GM18873 (cell line): ENCODE data around the gene CPNE2.
A peak's percentile ranks its signal among the peaks of the same experiment; 100 is the strongest.

Source experiments
- ATAC-seq: cut with Tn5 transposase; IDR thresholded peaks from one replicate; pipeline ENCODE4 v1.9.1; 2021; ENCODE audit warnings: mild to moderate bottlenecking, moderate library complexity, moderate number of reproducible peaks; ENCODE audit not compliant: unreplicated experiment, low FRiP score

CPNE2 gene

DNA sequence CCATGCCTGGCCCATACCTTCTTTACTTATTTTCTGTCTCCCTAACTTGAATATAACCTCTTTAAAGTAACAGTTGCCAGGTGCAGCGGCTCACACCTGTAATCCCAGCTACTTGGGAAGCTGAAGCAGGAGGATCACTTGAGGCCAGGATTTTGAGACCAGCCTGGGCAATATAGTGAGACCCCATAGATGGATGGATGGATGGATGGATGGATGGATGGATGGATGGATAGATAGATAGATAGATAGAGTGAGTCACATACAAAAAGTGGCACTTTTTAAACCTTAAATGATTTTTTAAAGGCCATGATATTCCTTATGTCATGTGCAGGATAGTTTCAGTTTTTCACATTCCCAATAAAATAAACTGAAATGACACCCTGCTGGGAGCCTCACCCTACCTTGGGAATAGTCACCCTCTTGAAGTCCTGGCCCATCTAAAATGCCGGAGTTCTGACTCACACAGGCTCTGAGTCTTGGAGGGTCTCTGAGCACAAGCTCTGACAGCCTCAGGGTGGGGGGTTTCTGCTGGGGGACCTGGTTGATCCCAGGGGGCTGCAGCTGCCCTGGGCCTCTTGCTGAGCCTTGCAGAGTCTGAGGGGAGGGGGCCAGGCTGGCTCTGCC lies 26.2 kb downstream of the CPNE2 start:
- no peak for ATAC-seq

- ATAC-seq: no peak
Measured at GRCh38 chr16:57123216-57123973, 31.0 kb downstream of the CPNE2 start.

GRCh38 chr16:57123974-57124674 lies 31.7 kb downstream of the CPNE2 start:
- no peak for ATAC-seq

GRCh38 chr16:57125376-57125775 lies 33.0 kb downstream of the CPNE2 start:
- no peak for ATAC-seq

DNA sequence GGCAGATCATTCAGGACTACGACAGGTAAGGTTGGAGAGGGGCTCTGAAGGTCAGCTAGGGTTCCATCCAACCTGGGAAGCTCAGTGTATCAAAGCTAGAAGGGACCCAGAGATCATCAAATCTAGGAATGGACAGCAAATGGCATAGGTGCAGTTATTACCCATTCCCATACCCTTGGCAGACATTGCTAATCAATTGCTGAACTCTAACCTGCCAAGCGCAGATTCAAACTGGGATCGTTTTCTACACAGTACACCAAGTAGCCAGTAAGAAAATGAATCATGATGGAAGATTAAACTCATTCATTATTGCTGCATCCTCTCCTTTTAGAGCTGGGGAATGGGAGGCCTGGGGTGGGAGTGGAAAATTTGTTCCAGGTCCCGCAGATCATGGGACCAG lies 33.6 kb downstream of the CPNE2 start:
- ATAC-seq: no peak

DNA sequence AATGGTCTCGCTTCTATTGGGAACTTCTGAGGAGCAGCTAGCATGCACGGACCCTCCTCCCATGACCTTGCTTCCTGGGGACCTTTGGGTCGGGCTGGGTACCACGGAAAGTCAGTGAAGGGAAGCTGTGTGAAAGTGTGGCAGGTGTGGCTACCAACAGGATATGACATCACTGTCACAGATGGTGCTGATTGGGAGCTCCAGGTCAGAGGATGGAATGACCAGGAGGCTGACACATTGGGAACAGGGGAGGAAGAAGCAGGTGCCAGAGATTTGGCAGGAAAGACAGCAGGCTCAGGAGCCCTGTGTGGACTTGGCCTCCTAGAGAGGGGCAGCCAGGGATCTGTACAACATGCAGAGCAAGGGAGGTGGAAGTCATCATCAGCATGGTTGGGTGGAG lies 34.0 kb downstream of the CPNE2 start:
- ATAC-seq: no peak

DNA sequence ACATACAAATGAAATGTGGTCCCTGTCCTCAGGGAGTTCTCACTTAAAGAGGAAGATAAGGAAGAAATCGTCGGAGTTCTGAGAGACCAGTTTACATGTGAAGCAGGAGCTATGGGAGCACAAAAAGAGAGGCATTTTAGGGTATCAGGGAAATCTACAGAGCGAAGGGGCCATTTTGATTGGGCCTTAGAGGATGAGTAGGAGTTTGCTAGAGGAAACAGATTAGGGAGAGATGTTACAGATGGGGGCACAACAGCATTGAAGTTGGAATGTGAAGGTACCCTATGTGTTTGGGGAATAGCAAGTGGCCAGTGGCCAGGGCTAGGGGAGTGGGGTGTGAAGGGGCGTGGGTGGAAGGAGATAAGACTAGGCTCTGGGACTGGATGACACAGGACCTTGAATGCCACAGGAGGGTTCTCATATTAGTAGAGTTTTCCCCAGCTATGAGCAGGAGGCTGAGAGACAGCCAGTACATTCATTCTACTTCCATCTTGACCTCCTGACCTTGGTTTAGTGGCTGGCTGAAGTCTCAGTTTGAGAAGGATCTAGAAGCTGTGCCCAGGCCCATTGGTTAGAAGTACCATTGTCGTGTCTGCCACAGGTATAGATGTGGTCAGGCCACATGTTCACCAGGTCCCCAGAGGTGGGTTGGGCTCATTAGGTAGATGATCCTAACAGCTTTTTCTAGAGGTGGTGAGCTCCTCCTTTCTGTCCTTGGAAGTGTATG lies 34.8 kb downstream of the CPNE2 start:
- peak; percentile 42 for ATAC-seq

DNA sequence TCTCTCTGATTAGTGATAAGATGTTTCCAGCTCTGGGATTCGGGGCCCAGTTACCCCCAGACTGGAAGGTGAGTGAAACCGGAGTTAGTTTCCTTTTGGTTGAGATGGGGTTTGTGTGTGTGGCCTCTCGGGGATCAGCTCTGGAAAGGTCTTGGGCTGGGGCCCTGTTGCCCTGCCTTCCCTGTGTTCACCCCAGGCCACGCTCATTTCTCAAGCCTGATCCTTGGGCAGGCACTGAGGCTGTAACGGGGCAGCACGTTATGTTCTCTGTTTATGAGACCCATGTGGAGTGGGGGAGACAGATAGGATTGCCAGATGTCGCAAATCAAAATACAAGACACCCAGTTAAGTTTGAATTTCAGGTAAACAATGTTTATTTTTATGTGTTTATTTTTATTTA lies 35.5 kb downstream of the CPNE2 start:
- no peak for ATAC-seq

DNA sequence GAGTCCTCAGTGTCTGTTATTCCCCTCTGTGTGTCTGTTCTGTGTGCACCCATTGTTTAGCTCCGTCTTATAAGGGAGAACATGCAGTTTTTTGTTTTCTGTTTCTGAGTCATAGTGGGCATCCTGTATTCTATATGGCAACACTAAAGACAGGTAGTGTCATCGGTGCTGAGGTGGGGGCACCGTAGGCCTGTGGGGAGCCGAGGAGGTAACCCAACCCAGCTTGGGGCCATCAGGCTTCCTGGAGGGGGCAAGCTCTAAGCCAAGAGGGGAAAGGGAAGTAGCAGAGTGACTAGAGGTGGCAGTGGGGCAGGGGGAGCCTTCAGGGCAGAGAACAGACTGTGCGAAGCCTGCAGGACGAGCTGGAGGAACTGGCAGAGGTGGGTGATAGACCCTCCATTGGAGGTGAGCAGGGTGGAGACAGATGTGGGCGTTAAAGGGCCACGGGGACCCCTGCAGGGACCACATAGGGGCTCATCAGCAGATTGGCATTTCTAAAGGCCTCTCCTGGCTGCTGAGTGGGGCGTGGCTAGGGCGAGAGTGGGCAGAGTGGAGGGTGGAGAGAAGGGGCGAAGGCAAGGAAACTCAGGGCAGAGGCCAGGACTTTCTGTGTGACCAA lies 36.5 kb downstream of the CPNE2 start:
- no peak for ATAC-seq

GRCh38 chr16:57130950-57131321 lies 38.6 kb downstream of the CPNE2 start:
- ATAC-seq: no peak

DNA sequence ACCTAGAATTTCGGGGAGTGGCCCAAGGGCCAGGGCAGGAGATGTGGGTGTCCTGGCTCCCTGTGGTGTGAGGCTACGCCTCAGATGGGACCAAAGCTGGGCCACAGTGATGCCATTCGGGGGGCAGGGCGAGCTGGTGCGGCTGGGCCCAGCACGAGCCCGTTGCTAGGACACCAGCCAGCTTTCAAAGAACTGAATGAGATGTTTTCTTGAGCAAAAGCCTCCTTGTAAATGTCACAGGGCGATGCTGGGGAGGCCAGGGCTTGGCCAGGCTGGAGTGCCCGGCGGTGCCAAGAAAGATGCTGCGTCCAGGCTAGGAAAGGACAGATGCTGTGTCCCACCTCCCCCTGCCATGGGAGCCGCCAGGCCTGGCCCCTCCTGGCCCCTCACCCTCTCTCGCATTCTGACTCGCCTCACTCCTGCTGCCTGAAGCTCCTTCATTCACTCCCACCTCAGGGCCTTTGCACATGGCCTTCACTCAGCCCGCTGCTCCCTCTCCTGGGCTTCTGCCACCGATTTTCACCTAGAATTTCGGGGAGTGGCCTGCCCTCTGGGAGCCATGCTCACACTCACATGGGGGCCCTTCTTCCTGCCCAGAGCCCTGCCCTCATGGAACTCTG lies 39.1 kb downstream of the CPNE2 start:
- no peak for ATAC-seq

DNA sequence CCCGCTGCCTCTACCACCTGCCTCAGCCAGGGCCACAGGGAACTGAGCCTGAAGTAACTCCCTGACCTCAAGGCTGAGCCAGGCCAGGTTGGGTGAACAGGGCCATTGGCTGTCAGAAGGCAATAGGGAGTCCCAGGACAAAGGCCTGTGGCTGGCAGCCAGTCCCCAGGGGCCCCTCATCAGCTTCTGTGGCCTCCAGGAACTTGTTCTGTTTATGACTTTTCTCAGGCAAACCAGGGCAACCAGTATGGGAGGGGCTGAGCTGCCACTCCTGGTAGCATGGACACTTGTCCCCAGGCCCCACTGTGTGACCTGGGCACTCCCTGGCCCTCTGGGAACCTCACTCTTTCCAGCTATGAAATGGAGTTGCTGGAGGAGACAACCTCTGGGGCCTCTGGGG lies 40.1 kb downstream of the CPNE2 start:
- ATAC-seq: no peak

DNA sequence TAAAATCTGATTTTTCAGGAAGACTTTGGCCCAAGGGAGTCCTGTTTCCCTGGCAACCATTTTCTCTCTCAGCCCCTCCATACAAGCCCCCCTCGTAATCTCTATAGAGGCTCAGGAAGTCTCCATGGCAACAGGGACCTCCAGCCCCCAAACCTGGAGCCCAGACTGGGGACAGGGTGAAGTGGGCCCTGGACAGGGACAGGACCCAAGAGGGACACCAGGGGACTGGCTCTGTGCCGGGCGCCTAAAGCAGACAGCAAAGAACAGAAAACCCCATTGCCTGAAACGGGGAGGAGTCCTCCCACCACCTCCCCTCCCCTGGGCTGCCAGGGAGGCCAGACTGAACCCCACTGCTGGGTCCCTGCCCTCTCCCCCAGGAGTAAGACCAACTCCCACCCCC lies 40.6 kb downstream of the CPNE2 start:
- ATAC-seq: no peak

DNA sequence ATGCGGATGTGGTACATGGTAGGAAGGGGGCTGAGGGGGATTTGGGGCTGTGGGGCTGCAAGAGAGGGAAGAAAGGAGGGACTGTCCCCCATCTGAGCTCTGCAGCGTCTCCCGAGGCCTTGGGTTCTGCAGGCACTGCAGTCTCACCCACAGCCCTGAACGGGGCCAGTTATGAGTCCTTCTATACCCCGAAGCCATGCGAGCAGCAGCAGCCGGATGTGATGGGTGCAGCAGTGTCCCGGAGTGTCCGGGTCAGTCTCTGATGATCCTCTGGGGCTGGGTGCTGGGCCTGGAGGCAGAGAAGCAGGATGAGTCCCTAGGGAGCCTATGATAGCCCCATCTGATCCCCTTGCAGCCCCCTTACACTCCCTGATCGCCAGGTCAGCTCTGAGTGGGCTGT lies 41.5 kb downstream of the CPNE2 start:
- no peak for ATAC-seq

GRCh38 chr16:57134982-57135381 lies 42.6 kb downstream of the CPNE2 start:
- no peak for ATAC-seq

- no peak for ATAC-seq
Measured at GRCh38 chr16:57137043-57137442, 44.7 kb downstream of the CPNE2 start.

DNA sequence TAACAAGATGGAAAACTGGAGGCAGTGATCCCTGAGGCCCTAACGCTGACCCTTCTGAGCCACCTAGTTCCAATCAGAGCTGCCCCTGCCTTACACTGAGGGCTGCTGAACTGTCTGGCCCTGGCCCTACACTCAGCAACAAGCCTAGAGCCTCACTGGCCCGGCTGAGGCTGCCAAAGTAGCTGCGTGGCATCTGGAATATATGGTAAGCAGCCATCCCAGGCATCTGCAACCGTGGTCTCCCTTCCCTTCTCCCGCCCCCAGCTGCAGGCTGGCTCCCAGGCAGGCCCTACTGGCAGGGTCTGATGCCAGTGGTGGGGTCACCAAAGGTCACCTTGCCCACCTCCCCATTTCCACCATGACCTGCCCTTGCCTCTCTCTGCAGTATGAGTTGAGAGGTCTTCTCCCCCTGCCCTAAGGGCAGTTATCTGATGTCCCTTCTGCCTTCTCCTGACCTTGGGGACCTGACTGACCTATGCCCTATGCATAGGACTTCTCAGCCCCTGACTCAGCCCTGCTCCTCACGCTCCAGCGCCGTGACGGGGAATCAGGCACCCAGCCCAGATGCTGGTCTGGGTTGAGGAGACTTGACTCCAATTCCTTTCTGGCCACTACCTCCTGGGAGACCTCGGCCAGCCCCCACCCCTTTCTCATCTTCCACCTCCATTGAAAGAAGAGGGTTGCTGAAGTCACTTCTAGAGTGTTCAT lies 45.3 kb downstream of the CPNE2 start:
- no peak for ATAC-seq

DNA sequence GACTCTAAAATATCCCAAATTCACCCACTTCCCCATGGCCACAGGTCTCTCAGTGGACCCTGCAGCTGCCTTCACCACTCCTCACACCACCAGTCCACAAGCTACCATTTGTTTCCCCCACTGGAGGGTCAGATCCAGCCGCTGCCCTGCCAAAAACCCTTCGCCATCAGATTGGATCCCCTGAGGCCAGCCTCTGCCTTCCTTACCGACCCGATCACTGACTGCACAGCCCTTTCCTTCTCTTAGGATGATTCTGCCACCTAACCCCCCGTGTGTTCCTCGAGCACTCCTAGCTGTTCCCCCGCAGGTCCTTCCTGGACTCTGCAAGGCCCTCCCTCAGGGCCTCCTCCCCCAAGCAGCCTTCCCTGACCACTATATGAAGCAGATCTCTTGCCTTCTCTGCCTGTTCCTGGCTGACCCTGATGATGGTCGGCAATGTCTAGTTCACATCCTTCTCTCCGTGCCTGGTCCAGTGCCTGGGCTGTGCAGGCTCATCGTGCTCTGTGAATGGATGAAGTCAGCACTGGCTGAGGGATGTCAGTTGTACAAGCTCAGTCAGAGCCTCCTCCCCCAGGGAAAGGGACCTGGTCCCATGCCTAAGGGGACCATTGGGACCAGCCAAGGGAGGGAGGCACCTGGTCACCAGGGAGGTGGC lies 46.0 kb downstream of the CPNE2 start:
- no peak for ATAC-seq
